G401 (cell line): ENCODE results near the gene TP53I11. TPM values are rescaled to one million over a fixed set of nuclear protein-coding genes. Genes with fewer than 3 reads are reported as not detected.

Experiments used
- DNase-seq: peaks from one replicate; pipeline ENCODE4 v3.0.0-alpha.2; 2015; ENCODE audit warnings: low spot score
- in situ Hi-C: cut with HindIII; loops from 2 replicates; pipeline ENCODE4 v1.10.0; 2016; ENCODE audit warnings: low sequenced_read_pairs, mixed read lengths
- total RNA-seq: library from RNA; depleted of rRNA; stranded (reverse); fragments of >200 nt; shearing (Covaris generic); gene quantifications from 2 replicates; pipeline ENCODE4 v1.2.3, GENCODE V29; 2014; rRNA removed

TP53I11 gene
- total RNA-seq, result 136 and 146 TPM in 2 replicates

DNA sequence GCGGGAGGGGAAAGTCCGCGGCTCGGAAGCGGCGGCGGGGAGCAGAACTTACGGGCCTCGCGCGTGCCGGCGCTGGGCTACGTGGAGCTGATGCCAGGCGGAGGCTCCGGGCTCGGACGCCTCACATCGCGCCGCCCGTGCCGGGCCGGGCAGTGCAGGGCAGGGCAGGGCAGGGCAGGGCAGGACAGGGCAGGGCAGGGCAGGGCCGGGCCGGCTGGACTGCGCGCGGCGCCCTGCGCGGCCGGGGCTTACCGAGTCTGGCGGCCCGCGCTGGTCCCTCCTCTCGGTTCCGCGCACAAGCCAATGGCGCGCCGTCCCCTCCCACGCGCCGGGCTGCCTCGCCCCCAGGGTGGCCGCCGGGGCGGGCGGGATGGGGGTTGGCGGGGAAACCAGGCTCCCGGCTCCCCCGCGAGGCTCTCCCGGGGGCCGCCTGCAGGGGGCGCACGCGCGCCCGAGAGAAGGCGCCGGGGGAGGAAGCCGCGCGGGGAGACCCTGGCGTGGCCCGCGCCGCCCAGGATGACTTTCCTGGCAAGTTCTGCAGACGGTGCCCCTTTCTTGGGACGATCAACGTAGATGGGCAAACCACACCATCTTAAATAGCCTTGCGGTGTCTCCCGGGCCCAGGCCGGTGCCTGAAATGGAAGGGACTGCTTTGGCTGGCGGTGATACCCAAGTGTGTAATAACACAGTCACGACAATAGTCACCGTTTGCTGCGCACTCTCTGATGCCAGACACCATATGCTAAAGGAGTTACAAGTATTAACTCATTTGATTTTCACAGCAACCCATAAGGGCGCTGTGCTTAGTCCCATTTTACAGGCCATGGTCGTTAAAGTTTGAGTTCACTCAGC lies at the start of gene TP53I11:
Gene TP53I11, minus strand, starts transcription at position 259 of the 852 bp plus-strand sequence. CDS start 12,548 bp downstream, outside the sequence.
- peak; percentile 75 for DNase-seq
- in situ Hi-C loops, result no loop called here

DNA sequence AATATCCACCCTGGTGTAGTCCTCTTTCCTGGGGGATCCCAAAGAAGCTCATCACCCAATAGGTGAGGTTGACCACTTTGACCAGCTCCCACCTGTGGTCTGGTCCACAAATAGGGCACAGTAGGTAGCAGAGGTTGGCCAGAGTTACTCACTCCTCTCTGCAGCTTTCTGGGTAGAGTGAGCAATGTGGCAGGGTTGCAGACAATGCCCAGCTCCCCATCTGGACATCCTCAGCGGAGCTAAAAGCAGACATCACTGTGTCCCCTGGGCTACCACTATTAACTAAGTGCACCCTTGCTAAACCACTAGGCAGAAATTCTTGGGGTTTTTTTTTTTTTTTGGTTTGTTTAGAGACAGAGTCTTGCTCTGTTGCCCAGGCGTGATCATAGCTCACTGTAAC lies 48.4 kb upstream of the TP53I11 start:
- DNase-seq, result no peak
- in situ Hi-C loops, result no loop called here

DNA sequence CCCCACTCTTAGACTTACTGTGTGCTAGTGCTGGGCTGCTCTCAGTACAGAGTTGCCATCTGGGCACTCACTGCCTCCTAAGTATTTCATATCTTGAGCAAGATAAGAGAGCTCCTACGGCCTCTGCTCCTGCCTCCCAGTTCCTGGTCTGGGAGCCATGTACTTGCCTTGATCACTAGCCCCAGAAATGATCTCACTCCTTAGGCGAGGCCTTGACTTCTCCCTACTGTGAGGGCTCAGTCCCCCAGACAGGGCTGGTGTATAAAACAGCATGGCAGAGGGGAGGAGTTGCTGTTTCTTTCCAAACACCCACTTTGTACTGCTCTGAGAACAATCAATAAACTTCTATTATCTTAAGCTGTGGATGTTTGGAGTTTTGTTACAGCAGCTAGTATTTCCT lies 47.4 kb upstream of the TP53I11 start:
- no peak for DNase-seq
- in situ Hi-C loops, result no loop called here

GRCh38 chr11:44997566-44997965 lies 46.9 kb upstream of the TP53I11 start:
- no peak for DNase-seq

DNA sequence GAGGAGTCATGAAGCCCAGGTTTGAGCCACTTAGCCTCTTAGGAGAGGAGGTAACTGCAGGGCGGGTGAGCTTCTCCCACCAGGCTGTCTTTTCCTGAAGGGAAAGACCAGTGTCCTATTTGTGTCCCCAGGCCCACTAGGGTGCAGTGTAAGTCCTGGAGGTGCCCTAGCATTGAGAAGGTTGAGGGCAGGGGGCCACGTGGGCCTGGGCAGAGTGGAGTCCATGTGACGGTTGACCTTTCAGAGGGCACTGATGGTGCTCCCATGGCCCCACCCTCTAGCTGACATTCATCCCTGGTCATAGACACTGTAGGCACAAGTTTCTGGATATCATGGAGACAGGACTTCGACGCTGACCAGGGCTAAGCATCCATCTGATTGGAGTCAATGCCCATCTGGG lies 44.1 kb upstream of the TP53I11 start:
- DNase-seq, result peak; percentile 40
- in situ Hi-C loops, result no loop called here

More at GRCh38 chr11:44997566-44997965, 46.9 kb upstream of the TP53I11 start:
- in situ Hi-C loops, result no loop called here

DNA sequence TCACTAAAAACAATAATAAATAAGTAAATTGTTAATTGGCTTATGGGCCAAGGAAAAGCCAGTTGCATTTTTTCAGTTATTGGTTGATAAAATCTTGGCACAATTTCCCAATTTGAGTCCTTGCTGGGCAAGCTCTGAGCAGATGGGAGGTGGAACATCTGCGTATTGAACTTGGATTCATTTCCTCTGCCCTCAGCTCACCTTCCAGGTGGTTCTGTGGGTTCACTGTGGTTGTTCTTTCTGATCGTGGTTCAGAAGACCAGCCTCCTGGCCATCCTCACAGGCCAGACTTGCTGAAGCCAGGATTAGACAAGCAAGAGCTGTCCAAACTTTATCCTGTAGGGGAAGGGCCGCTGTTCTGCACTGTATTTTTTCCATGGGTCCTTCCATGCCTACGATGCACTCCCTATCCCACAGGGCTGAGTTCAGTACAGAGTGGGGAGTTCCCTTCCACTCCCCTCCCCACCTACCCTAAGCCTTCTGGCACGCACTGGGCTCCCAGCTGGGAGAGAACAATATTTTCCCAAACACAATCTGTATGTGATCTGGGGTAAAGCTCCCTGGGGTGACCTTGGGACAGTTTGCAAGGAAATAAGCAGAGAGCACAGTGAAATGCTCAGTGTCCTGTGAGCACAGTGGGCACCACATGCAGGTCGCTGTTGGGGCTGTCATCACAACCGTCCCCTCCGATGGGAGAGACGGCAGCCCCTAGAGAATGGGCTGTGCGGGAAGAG lies 43.5 kb upstream of the TP53I11 start:
- in situ Hi-C loops, result no loop called here
- peak; percentile 78 for DNase-seq

- in situ Hi-C loops, result no loop called here
- no peak for DNase-seq
These were observed 42.1 kb upstream of the TP53I11 start for GRCh38 chr11:44992774-44993173.

- DNase-seq, result peak; percentile 90
- in situ Hi-C loops, result no loop called here
These were observed 41.5 kb upstream of the TP53I11 start for GRCh38 chr11:44992181-44992582.

- in situ Hi-C loops, result no loop called here
- no peak for DNase-seq
These were observed 40.0 kb upstream of the TP53I11 start for GRCh38 chr11:44990665-44991064.

GRCh38 chr11:44989831-44990566 lies 39.3 kb upstream of the TP53I11 start:
- DNase-seq, result no peak
- in situ Hi-C loops, result no loop called here

DNA sequence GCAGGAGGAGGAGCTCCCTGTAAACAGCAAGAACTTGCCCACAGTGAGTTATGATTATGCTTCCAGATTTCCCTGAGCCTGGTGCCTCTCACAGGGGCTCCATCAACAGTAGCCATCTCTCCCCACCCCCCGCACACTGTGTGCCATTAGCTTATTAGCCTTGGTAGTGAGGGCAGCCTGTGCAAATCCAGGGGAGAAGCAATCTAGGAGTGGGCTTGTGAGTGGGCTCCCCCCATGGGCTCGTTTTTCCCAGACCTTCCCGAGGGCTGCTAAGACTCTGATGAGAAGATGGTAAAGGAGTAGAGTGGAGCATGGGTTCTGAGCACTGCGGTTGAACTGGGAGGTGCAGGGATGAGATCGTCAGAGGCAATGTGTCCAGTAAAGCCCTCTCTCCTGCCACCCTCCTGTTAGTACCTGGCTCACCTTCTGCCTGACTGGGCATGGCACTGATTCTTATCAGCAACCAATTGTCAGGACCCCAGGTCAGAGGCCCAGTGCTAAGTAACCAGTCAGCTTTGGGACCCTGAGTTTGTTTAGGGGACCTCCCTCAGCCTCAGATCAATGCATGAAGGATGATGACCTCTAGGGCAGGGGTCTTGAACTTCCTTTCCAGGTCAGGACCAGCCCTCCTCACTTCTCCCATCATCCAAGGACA lies 38.4 kb upstream of the TP53I11 start:
- in situ Hi-C loops, result no loop called here
- no peak for DNase-seq

- DNase-seq, result no peak
These were observed 37.4 kb upstream of the TP53I11 start for GRCh38 chr11:44988111-44988510.

DNA sequence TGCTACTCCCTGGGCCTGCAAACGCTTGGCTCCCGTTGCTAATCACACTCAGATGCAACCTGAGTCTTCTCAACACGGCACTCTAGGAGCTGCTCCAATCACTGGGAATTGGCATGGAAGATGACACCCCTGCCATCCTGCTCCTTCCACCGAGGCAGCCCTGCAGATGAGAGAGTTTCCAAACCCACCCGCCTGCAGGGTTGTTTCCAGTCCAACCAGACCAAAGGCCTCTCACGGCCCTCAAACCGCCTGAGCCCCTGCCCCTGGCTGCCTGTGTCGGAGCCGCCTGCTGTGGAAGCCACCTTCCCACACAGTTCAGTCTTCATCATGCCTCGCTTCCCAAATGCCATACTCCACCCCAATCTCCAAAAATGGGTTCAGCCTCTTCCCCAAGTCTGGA lies 36.8 kb upstream of the TP53I11 start:
- no peak for DNase-seq
- in situ Hi-C loops, result no loop called here

More at GRCh38 chr11:44988111-44988510, 37.4 kb upstream of the TP53I11 start:
- in situ Hi-C loops, result no loop called here

- in situ Hi-C loops, result no loop called here
- DNase-seq, result no peak
These were observed 35.6 kb upstream of the TP53I11 start for GRCh38 chr11:44986315-44986714.

DNA sequence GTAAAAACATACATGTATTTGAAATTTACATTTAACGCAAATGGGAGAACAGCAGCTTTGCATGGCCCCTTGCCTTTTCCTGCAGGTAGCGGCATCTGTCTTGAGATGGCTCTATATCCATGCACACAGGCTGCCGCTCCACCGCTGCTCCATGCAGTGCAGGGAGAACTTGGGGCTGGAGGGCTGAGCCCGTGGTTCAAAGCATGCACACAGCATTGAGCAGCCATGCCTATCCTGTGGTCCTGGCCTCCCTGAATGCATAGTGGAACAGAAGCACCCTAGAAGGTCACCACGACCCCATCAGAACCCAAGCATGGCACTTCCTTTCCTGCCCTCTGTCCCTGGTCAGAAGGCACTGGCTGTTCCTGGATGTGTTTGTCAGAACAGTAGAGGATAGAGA lies 35.0 kb upstream of the TP53I11 start:
- DNase-seq, result no peak
- in situ Hi-C loops, result no loop called here

- in situ Hi-C loops, result no loop called here
- DNase-seq, result no peak
These were observed 33.1 kb upstream of the TP53I11 start for GRCh38 chr11:44983786-44984185.

- DNase-seq, result no peak
- in situ Hi-C loops, result no loop called here
These were observed 31.9 kb upstream of the TP53I11 start for GRCh38 chr11:44982496-44983062.

- no peak for DNase-seq
- in situ Hi-C loops, result no loop called here
These were observed 30.1 kb upstream of the TP53I11 start for GRCh38 chr11:44980533-44981427.
